GM19328 (cell line): ENCODE measurements around the gene ST6GAL1.
A peak's percentile ranks its signal among the peaks of the same experiment; 100 is the strongest.

ENCODE experiments used
- ATAC-seq: cut with Tn5 transposase; IDR thresholded peaks from one replicate; pipeline ENCODE4 v1.9.1; 2021; ENCODE audit warnings: mild to moderate bottlenecking, moderate library complexity; ENCODE audit not compliant: unreplicated experiment

Gene ST6GAL1

DNA sequence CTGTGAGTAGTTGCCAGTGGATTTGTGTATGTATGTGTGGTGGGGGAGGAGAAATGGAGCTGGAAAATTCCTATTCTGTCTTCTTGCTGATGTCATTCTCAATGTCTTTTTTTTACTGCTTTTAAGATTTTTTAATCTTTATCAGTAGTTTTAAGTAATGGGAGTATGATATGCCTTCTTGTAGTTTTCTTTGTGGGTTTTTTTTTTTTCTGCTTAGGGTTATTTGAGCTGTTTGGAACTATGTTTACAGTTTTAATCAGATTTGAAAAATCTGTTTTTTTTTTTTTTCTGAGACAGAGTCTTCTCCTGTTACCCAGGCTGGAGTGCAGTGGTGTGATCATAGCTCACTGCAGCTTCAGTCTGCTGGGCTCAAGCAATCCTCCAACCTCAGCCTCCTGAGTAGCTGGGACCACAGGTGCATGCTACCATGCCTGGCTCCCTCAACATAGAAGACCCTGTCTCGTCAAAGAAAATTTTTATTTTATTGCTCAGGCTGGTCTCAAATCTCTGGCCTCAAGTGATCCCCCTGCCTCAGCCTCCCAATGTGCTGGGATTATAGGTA, 171.8 kb downstream of the ST6GAL1 start:
- no peak for ATAC-seq

DNA sequence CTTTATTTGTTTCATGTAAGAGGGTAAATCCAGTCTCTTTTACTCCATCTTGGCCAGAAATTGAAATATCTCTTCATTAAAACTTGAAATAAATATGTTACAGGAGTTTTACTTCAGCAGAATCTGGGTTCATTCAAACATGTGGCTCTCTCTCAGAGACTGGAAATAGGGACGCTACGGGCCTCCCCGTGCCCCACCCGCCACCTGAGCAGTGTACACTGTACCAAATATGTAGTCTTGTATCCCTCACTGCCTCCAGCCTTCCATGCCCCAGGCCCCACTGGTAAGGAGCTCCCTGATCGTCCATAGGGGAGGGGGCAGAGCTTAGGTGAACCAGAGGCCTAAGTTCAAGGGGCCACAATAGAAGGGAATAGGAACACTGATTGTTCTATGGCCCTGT, 172.9 kb downstream of the ST6GAL1 start:
- no peak for ATAC-seq

DNA sequence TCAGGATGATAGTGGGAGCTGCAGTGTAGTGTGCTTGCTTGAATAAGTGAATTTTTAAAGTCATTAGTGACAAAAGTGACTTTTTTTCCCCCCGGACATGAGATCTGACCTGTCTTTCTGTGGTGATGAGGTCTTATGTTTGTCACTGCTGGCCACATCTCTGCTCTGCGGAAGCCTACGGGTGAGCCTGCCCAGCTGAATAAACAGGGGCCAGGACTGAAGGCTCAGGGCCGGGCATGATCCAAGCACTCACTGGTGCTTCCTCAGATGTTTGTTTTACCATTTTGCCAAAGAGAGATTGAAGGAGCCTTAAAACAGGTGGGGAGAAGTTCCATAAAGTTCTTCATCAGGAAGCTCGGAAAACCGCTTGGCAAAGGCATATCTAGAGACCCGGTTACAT, 174.0 kb downstream of the ST6GAL1 start:
- ATAC-seq = no peak

- no peak for ATAC-seq
Observed at GRCh38 chr3:187104933-187105332, 174.6 kb downstream of the ST6GAL1 start.

DNA sequence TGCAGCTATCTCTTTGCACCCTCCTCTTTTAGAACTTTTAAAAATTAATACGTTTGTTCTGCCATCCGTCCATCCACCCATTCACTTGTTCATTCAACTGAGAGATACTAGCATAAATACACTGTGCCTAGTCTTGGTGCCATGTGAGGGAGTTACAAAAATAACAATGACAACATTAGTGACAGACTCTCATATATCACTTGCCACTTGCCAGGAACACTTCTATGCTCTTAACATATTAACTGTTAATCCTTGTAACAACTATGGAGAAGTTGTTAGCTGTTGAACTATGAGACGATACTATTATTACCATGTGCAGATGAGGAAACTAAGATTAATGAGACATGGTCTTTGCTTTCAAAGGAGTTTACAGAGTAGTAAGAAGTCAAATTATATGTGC, 175.4 kb downstream of the ST6GAL1 start:
- no peak for ATAC-seq

DNA sequence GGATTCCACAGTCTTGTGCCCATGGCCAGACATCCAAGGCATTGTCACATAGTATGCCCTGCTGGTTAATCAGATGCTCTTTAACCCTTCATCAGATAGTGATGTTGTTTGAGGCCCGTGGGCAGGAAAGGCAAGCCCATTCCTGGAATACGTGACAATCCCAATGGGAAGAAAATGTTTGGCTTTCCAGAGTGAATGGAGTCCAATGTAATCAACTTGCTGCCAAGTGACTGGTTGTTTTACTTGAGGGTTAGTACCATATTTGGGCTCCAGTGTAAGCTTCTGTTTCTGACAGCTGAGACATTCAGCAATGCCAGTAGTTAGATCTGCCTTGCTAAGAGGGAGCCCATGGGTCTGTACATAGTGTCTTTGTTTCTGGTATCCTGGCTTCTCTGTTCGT, 177.7 kb downstream of the ST6GAL1 start:
- no peak for ATAC-seq

DNA sequence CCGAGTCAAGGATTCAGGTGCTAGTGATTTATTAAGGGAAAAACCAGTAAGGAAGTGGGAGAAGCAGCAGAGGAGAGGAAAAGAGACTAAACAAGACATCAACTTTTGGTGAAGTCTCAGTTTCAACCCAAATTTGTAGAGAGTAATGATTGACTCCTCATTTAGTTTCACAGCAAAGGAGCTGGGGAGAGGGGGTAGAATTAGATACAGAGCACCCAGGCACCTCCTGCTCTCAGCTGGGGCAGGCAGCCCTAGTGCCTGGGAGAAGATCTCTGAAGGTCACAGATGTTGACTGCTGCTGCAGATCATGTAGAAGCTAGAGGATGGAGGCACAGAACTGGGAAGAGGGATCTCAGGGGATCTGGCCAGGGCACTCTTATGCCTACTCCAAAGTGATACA, 179.8 kb downstream of the ST6GAL1 start:
- no peak for ATAC-seq

GRCh38 chr3:187112934-187113793, 182.8 kb downstream of the ST6GAL1 start:
- ATAC-seq = no peak

GRCh38 chr3:187114511-187114910, 184.2 kb downstream of the ST6GAL1 start:
- ATAC-seq = no peak

DNA sequence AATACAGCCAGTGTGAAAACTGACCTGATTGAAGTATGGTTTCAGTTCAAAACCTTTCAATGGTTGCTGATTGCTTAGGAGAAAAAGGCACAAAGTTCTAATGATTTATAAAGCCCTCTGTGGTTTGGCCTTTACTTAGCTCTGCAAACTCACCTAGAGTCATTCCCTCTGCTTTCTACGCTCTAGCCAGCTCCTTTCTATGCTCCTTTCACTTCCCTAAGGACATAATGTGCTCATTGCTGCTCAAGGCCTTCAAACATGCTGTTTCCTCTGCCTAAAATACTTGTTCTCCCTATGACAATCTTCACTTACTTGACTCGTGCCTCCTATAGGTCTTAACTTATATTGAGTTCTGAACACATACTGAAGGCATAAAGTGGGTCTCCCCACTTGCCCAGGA, 190.0 kb downstream of the ST6GAL1 start:
- no peak for ATAC-seq

DNA sequence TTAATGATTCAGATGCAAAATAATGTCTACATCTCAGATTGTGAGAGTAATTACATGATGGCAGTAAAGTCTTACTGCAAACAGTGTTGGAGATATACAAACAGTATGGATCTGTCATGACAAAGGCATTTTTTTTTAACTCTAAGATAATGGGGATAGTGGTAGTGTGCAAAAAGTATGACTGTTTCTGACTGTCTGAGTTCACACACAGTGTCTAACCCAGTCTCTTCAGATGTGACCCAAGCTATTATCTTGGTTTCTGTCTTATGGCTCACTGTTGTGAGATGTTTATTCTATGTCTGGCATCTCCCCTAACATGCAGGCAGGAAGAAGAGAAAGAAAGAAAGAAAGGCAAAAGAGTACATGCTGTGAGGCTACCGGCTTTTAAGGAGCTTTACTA, 191.9 kb downstream of the ST6GAL1 start:
- ATAC-seq = no peak

GRCh38 chr3:187125319-187126031, 195.1 kb downstream of the ST6GAL1 start:
- ATAC-seq = peak; percentile 81
